ENCODE data around the gene KIF18B.
A peak's percentile ranks its signal among the peaks of the same experiment; 100 is the strongest.

Gene KIF18B

GRCh38 chr17:44918006-44918405 lies 29.6 kb downstream of the KIF18B start:
- no peak for DNase-seq (ENCODE audit: low spot score)

- DNase-seq (ENCODE audit: low spot score): no peak
These were observed 30.1 kb downstream of the KIF18B start for GRCh38 chr17:44917456-44917855.

- no peak for DNase-seq (ENCODE audit: low spot score)
These were observed 30.8 kb downstream of the KIF18B start for GRCh38 chr17:44916781-44917241.

- DNase-seq (ENCODE audit: low spot score): no peak
These were observed 31.5 kb downstream of the KIF18B start for GRCh38 chr17:44915862-44916780.

GRCh38 chr17:44915321-44915726 lies 32.2 kb downstream of the KIF18B start, which contains the start of gene GFAP:
Gene GFAP, minus strand, starts transcription at chr17:44915500. Its CDS starts 14 bp downstream, at chr17:44915486.
- DNase-seq (ENCODE audit: low spot score): no peak

- no peak for DNase-seq (ENCODE audit: low spot score)
These were observed 32.8 kb downstream of the KIF18B start for GRCh38 chr17:44914698-44915271.

GRCh38 chr17:44914148-44914547 lies 33.4 kb downstream of the KIF18B start:
- DNase-seq (ENCODE audit: low spot score): no peak

- no peak for DNase-seq (ENCODE audit: low spot score)
These were observed 33.9 kb downstream of the KIF18B start for GRCh38 chr17:44913676-44914075.

- DNase-seq (ENCODE audit: low spot score): no peak
These were observed 34.6 kb downstream of the KIF18B start for GRCh38 chr17:44912763-44913544.

- DNase-seq (ENCODE audit: low spot score): peak; percentile 18
These were observed 36.2 kb downstream of the KIF18B start for GRCh38 chr17:44911133-44912001.

GRCh38 chr17:44910231-44911106 lies 37.1 kb downstream of the KIF18B start:
- no peak for DNase-seq (ENCODE audit: low spot score)

- DNase-seq (ENCODE audit: low spot score): no peak
These were observed 37.9 kb downstream of the KIF18B start for GRCh38 chr17:44909681-44910144.

GRCh38 chr17:44908761-44909326 lies 38.7 kb downstream of the KIF18B start:
- no peak for DNase-seq (ENCODE audit: low spot score)

- DNase-seq (ENCODE audit: low spot score): no peak
These were observed 39.7 kb downstream of the KIF18B start for GRCh38 chr17:44907729-44908470.

GRCh38 chr17:44906763-44907728 lies 40.5 kb downstream of the KIF18B start:
- peak; percentile 12 for DNase-seq (ENCODE audit: low spot score)

GRCh38 chr17:44906010-44906646 lies 41.4 kb downstream of the KIF18B start:
- no peak for DNase-seq (ENCODE audit: low spot score)

Data from hematopoietic multipotent progenitor cell treated with erythropoietin and hydrocortisone succinate and interleukin-3 and kit ligand, for 15 days (in vitro differentiated cells).